Panc1 (cell line): ENCODE measurements around the gene ASTN2.

Experiments
- CTCF ChIP-seq: fragments of 450-650 bp; IDR thresholded peaks from 2 replicates; pipeline ENCODE4 v1.5.1; 2017; ENCODE audit warnings: mild to moderate bottlenecking
- POLR2AphosphoS5 ChIP-seq: IDR thresholded peaks from 2 replicates; pipeline ENCODE4 v1.6.1; 2012; ENCODE audit warnings: mild to moderate bottlenecking, low read depth, low read length, moderate library complexity
- REST ChIP-seq, 2 experiments: IDR thresholded peaks; 2 replicates each; pipeline ENCODE4 v1.6.1; 2011 to 2012; ENCODE audit warnings: low read depth in 2 of 2, control low read depth in 1 of 2, low read length in 1 of 2, mild to moderate bottlenecking in 1 of 2, moderate library complexity in 1 of 2; ENCODE audit not compliant: insufficient read depth in 1 of 2
- SIN3A ChIP-seq: IDR thresholded peaks from 2 replicates; pipeline ENCODE4 v1.6.1; 2012; ENCODE audit warnings: low read depth, mild to moderate bottlenecking, low read length, moderate library complexity, borderline replicate concordance; ENCODE audit not compliant: insufficient read depth
- TCF7L2 ChIP-seq: IDR thresholded peaks from 2 replicates; pipeline ENCODE4 v1.6.1; 2011; ENCODE audit warnings: mild to moderate bottlenecking, low read depth, low read length, inconsistent platforms

GRCh38 chr9:117149996-117150395, 264.9 kb downstream of the ASTN2 start:
- no peak for TF ChIP-seq CTCF
- no peak for TF ChIP-seq REST (IDR thresholded peaks at IDR 0.05; ENCODE audit: insufficient read depth in 1 of 2, low read depth in 2 of 2, low read length in 1 of 2)
- no peak for TF ChIP-seq SIN3A
- no peak for TF ChIP-seq POLR2AphosphoS5
- no peak for TF ChIP-seq TCF7L2
